ENCODE data around the gene ACSL6. TPM values are rescaled to one million over a fixed set of nuclear protein-coding genes. Genes with fewer than 3 reads are reported as not detected.

The ACSL6 gene
- total and polyA plus RNA-seq, 4 donors, result 0.10 to 6.7 (median 0.38) TPM

DNA sequence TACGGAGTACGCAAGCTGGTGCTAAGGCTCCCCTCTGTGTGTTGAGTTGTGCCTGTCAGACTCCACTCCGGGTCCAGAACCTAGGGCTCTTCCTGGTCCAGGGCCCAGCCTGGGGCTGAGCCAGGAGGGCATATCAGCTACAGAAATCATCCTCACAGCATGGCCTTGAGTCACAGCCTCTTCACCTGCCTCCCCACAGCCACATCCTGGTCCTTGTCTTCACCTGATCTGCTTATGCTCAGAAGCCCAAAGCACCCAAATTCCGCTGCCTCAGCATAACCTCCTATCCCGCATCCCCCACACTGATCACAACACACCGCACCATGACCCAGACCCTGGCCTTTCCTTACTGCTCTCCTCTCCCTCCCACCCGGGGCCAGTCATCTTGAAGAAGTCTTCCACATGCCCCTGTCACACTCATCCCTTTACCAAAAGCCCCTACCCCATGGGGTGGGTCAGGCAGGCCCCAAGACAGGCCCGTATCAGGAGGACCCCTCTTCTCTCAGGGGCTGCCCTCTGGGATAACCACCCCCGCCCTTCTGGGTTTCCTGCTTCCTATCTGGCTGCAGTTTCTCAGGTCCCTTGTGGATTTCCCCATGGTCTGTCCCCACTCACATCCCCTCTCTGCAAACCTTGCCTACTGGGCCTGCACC is 47.7 kb upstream of the ACSL6 start:
- peak in 1 of 3 donors; percentile 9 for DNase-seq
- TF ChIP-seq CTCF (IDR thresholded peaks at IDR 0.05; ENCODE audit: control extremely low read depth, extremely low read depth), result no peak
- 82 to 90% methylated on average over 9 of the region's 9 CpGs for WGBS, 2 donors

DNA sequence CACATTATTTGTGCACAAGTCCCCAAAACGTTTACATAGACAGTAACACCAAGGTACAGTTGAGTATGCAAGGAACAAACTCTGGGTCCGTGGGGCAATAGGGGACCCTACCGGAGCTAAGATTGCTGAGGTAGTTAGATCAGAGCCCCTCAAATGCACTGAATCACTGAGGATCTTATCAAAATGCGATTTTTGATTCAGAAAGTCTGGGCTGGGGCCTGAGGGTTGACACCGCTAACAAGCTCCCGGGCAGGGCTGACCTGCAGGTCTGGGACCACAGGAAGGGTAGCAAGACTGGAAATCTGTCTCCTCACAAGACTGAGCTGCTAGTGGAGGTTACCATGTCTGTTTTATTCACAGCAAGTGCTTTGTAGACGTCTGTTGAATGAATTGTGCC is 47.2 kb upstream of the ACSL6 start:
- Histone ChIP-seq H3K9ac (ENCODE audit: insufficient read depth in 1 of 2, low read length in 2 of 2) (no peak overlapping the region), H3K27me3 (ENCODE audit: control insufficient read depth in 3 of 3, insufficient read depth in 3 of 3, low read length in 2 of 3) (no peaks in the 10 kb centered on the region), H3K4me1 (ENCODE audit: control insufficient read depth in 5 of 5, insufficient read depth in 5 of 5, low read length in 5 of 5) (no peaks in the 10 kb centered on the region), H3K27ac (ENCODE audit: low read depth in 1 of 2, low read length in 1 of 2) (no peak overlapping the region), H3K4me3 (no peak overlapping the region), H3K36me3 (ENCODE audit: control insufficient read depth in 4 of 4, insufficient read depth in 4 of 4, low read length in 4 of 4) (no peaks in the 10 kb centered on the region), H3K9me3 (ENCODE audit: control insufficient read depth in 4 of 4, insufficient read depth in 3 of 4, low read length in 3 of 4) (no peaks in the 10 kb centered on the region)
- DNase-seq, result peak in 1 of 3 donors; percentile 9
- TF ChIP-seq CTCF (IDR thresholded peaks at IDR 0.05; ENCODE audit: control extremely low read depth, extremely low read depth), result no peak
- WGBS, 2 donors, result 87 to 92% methylated on average over 7 of the region's 7 CpGs
- ATAC-seq (ENCODE audit: insufficient read depth, low FRiP score), result no peak

More for the DNA sequence above, 47.7 kb upstream of the ACSL6 start:
- Histone ChIP-seq H3K27me3 (ENCODE audit: control insufficient read depth in 3 of 3, insufficient read depth in 3 of 3, low read length in 2 of 3) (no peaks in the 10 kb centered on the region), H3K4me1 (ENCODE audit: control insufficient read depth in 5 of 5, insufficient read depth in 5 of 5, low read length in 5 of 5) (no peaks in the 10 kb centered on the region), H3K4me3 (no peak overlapping the region), H3K9ac (ENCODE audit: insufficient read depth in 1 of 2, low read length in 2 of 2) (no peak overlapping the region), H3K27ac (ENCODE audit: low read depth in 1 of 2, low read length in 1 of 2) (no peak overlapping the region), H3K36me3 (ENCODE audit: control insufficient read depth in 4 of 4, insufficient read depth in 4 of 4, low read length in 4 of 4) (no peaks in the 10 kb centered on the region), H3K9me3 (ENCODE audit: control insufficient read depth in 4 of 4, insufficient read depth in 3 of 4, low read length in 3 of 4) (no peaks in the 10 kb centered on the region)
- no peak for ATAC-seq (ENCODE audit: insufficient read depth, low FRiP score)

GRCh38 chr5:132057498-132058255 is 46.2 kb upstream of the ACSL6 start:
- Histone ChIP-seq H3K4me3 (no peak overlapping the region), H3K27ac (ENCODE audit: low read depth in 1 of 2, low read length in 1 of 2) (no peak overlapping the region), H3K9ac (ENCODE audit: insufficient read depth in 1 of 2, low read length in 2 of 2) (no peak overlapping the region), H3K27me3 (ENCODE audit: control insufficient read depth in 3 of 3, insufficient read depth in 3 of 3, low read length in 2 of 3) (no peaks in the 10 kb centered on the region), H3K9me3 (ENCODE audit: control insufficient read depth in 4 of 4, insufficient read depth in 3 of 4, low read length in 3 of 4) (no peaks in the 10 kb centered on the region), H3K4me1 (ENCODE audit: control insufficient read depth in 5 of 5, insufficient read depth in 5 of 5, low read length in 5 of 5) (no peaks in the 10 kb centered on the region), H3K36me3 (ENCODE audit: control insufficient read depth in 4 of 4, insufficient read depth in 4 of 4, low read length in 4 of 4) (no peaks in the 10 kb centered on the region)
- no peak for TF ChIP-seq CTCF (IDR thresholded peaks at IDR 0.05; ENCODE audit: control extremely low read depth, extremely low read depth)
- ATAC-seq (ENCODE audit: insufficient read depth, low FRiP score), result no peak
- 91 to 94% methylated on average over 12 of the region's 12 CpGs for WGBS, 2 donors
- peak in 1 of 3 donors; percentile 4 for DNase-seq

Data from lung (tissue), 12 donors.